GM18909 (cell line): ENCODE results near the gene CROCC2.

Experiments used
- ATAC-seq: cut with Tn5 transposase; IDR thresholded peaks from one replicate; pipeline ENCODE4 v1.9.1; 2021; ENCODE audit warnings: mild to moderate bottlenecking; ENCODE audit not compliant: unreplicated experiment, poor library complexity

CROCC2 gene

GRCh38 chr2:240904216-240905175 is 1.6 kb upstream of the CROCC2 start:
- ATAC-seq: no peak

GRCh38 chr2:240905176-240905781 is 857 bp upstream of the CROCC2 start:
- ATAC-seq: no peak

GRCh38 chr2:240906911-240907590 is 915 bp downstream of the CROCC2 start:
- ATAC-seq: no peak

GRCh38 chr2:240909216-240909974 is 3.3 kb downstream of the CROCC2 start:
- no peak for ATAC-seq

- no peak for ATAC-seq
Observed at GRCh38 chr2:240911641-240912265, 5.6 kb downstream of the CROCC2 start.

GRCh38 chr2:240912878-240913809 is 7.0 kb downstream of the CROCC2 start:
- ATAC-seq: no peak

- no peak for ATAC-seq
Observed at GRCh38 chr2:240913810-240914644, 7.9 kb downstream of the CROCC2 start.

- ATAC-seq: no peak
Observed at GRCh38 chr2:240914645-240915525, 8.7 kb downstream of the CROCC2 start.

- ATAC-seq: no peak
Observed at GRCh38 chr2:240915526-240916341, 9.6 kb downstream of the CROCC2 start.

- no peak for ATAC-seq
Observed at GRCh38 chr2:240916571-240917008, 10.5 kb downstream of the CROCC2 start.

- no peak for ATAC-seq
Observed at GRCh38 chr2:240917009-240917683, 11.0 kb downstream of the CROCC2 start.

GRCh38 chr2:240917684-240918257 is 11.6 kb downstream of the CROCC2 start:
- no peak for ATAC-seq

GRCh38 chr2:240918258-240919091 is 12.3 kb downstream of the CROCC2 start:
- no peak for ATAC-seq

- no peak for ATAC-seq
Observed at GRCh38 chr2:240919161-240919781, 13.1 kb downstream of the CROCC2 start.
